ENCODE results near the gene ARMC12. TPM values are rescaled to one million over a fixed set of nuclear protein-coding genes. Genes with fewer than 3 reads are reported as not detected.

The ARMC12 gene
- total and polyA plus RNA-seq, 2 donors (not counting 3 experiments of a cell fraction or from before 2014, with no cell fraction given): 0.91 to 1.9 TPM

- CTCF ChIA-PET: no interaction called here
- intact Hi-C loops (cut with micrococcal nuclease) (no loop called here), dilution Hi-C loops (cut with MboI; ENCODE audit: extremely low pct_ligation_motif_present, low sequenced_read_pairs) (no loop called here)
- Histone ChIP-seq H3K27ac (ENCODE audit: insufficient read depth, low read depth, low read length) (no peak overlapping the region), H3K4me1 (ENCODE audit: control insufficient read depth, extremely low read depth, insufficient read depth, low read length) (no peaks in the 10 kb centered on the region), H3K9me3 (replicated peaks; ENCODE audit: control insufficient read depth, insufficient read depth, low read length) (no peaks in the 10 kb centered on the region), H3K9ac (replicated peaks; ENCODE audit: extremely low read depth, insufficient read depth, low read length) (no peak overlapping the region), H3K4me3 (replicated peaks in 1 of 3; ENCODE audit: insufficient read depth in 1 of 3, low read depth in 1 of 3, low read length in 3 of 3) (no peak overlapping the region), H3K4me2 (ENCODE audit: insufficient read depth, low read length) (no peak overlapping the region), H3K79me2 (ENCODE audit: control insufficient read depth, insufficient read depth, low read length) (no peaks in the 10 kb centered on the region), H3K27me3 (ENCODE audit: control insufficient read depth in 2 of 2, insufficient read depth in 2 of 2, low read length in 2 of 2) (peaks cover 20 to 23% of the 10 kb centered on the region in 2 experiments), H4K20me1 (replicated peaks; ENCODE audit: control insufficient read depth, extremely low read depth, insufficient read depth, low read length) (no peaks in the 10 kb centered on the region), H2AFZ (ENCODE audit: low read depth, low read length) (no peak overlapping the region), H3K36me3 (ENCODE audit: control insufficient read depth in 2 of 2, extremely low read depth in 1 of 2, insufficient read depth in 2 of 2, low read length in 2 of 2) (no peaks in the 10 kb centered on the region), H3K9me1 (replicated peaks; ENCODE audit: control insufficient read depth, extremely low read depth, insufficient read depth, low read length) (no peaks in the 10 kb centered on the region)
- DNase-seq (ENCODE audit: low read depth, low spot score) (no peak), FAIRE-seq (no peak)
- POLR2A ChIA-PET: no interaction called here
- no TSS peak for BruUV-seq (replicated peaks)
- TF ChIP-seq POLR2A (IDR thresholded peaks at IDR 0.05; ENCODE audit: low read depth, low read length) (no peak), GATA2 (IDR thresholded peaks at IDR 0.05; ENCODE audit: insufficient read depth, insufficient read length, low read depth, low read length) (no peak), EZH2 (IDR thresholded peaks at IDR 0.05; ENCODE audit: borderline replicate concordance, low read depth, low read length, severe bottlenecking) (no peak), MYC (IDR thresholded peaks at IDR 0.05; ENCODE audit: low read depth, low read length) (no peak), CTCF (IDR thresholded peaks at IDR 0.05; ENCODE audit: extremely low read depth in 1 of 2, insufficient read depth in 1 of 2, low read depth in 1 of 2, low read length in 2 of 2) (no peak), JUN (IDR thresholded peaks at IDR 0.05; ENCODE audit: borderline replicate concordance, insufficient read depth, insufficient read length, low read depth) (no peak), POLR2AphosphoS5 (IDR thresholded peaks at IDR 0.05; ENCODE audit: insufficient read depth, low read depth, low read length) (no peak), FOS (IDR thresholded peaks at IDR 0.05; ENCODE audit: borderline replicate concordance, insufficient read depth, low read length) (no peak)
- TF ChIP-seq, protein P1, sequence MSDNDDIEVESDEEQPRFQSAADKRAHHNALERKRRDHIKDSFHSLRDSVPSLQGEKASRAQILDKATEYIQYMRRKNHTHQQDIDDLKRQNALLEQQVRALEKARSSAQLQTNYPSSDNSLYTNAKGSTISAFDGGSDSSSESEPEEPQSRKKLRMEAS (IDR thresholded peaks at IDR 0.05; ENCODE audit: insufficient read depth, insufficient read length): no peak
Observed at GRCh38 chr6:35790683-35791082, 53.9 kb downstream of the ARMC12 start.

Data from endothelial cell of umbilical vein (primary cell).